Lower leg skin (tissue), 4 donors: Measurements from ENCODE around the gene SFSWAP. TPM values are rescaled to one million over a fixed set of nuclear protein-coding genes. Genes with fewer than 3 reads are reported as not detected.

Experiments
- DNase-seq, 2 donors: peaks; one replicate each; pipeline ENCODE4 v3.0.0-alpha.2; 2019; ENCODE audit warnings: low spot score in 2 of 2
- H3K4me3 ChIP-seq: fragments of 200-600 bp; sonication (generic); 2 replicates; pipeline ENCODE4 v1.5.1; 2017; ENCODE audit warnings: mild to moderate bottlenecking, low read depth; ENCODE audit not compliant: poor library complexity, severe bottlenecking
- POLR2A ChIP-seq, 2 donors: fragments of 450-650 bp; IDR thresholded peaks; one replicate each; pipeline ENCODE4 v1.6.1; 2016 to 2017; ENCODE audit warnings: antibody characterized with exemption in 2 of 2, mild to moderate bottlenecking in 1 of 2, moderate library complexity in 1 of 2
- WGBS, 2 donors: methylation state at CpG; one replicate each; pipeline ENCODE4 v1.1.5; 2018; 5-methylcytosine and 5-hydroxymethylcytosine counted together
- intact Hi-C: fragments of 100-400 bp; cut with DNase I; formaldehyde crosslinking; loops from one replicate; pipeline ENCODE4 v1.15.0; 2023; ENCODE audit warnings: low total_unique reads
- total RNA-seq, 4 donors: library from RNA; depleted of rRNA; stranded (reverse); fragments of >200 nt; gene quantifications; one replicate each; pipeline ENCODE4 v1.1.0, GENCODE V29; 2016
- TF ChIP-seq, protein P1 (sequence below), 3 donors: fragments of 450-650 bp; IDR thresholded peaks; one replicate each; pipeline ENCODE4 v1.5.1; 2016; ENCODE audit warnings: antibody characterized with exemption in 3 of 3, mild to moderate bottlenecking in 3 of 3, moderate library complexity in 2 of 3

The SFSWAP gene
- total RNA-seq, 4 donors from 2014 or later = 31.0 to 56.3 (median 38.5) TPM

DNA sequence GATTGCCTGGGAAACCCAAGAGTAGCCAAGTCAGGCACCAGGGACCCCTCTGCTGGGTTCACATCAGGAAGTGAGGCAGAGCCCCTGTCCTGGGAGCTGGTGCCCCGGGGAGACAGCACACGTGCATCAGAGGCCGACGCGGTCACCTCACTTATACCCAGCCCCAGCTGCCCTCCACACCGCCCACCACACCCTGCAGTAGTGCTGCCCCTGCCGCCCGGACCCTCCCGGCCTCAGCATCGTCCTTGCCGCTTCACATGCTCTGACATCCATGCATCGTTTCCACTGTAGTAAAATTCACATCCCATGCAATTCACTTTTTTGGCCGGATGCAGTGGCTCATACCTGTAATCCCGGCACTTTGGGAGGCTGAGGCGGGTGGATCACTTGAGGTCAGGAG is 131.3 kb downstream of the SFSWAP start:
- 90 to 93% methylated on average over 15 of the region's 15 CpGs for WGBS, 2 donors
- DNase-seq = no peak
- intact Hi-C loops = no loop called here
- H3K4me3 ChIP-seq = no peak overlapping the region
- TF ChIP-seq POLR2A (IDR thresholded peaks at IDR 0.05) = no peak
- TF ChIP-seq, protein P1, sequence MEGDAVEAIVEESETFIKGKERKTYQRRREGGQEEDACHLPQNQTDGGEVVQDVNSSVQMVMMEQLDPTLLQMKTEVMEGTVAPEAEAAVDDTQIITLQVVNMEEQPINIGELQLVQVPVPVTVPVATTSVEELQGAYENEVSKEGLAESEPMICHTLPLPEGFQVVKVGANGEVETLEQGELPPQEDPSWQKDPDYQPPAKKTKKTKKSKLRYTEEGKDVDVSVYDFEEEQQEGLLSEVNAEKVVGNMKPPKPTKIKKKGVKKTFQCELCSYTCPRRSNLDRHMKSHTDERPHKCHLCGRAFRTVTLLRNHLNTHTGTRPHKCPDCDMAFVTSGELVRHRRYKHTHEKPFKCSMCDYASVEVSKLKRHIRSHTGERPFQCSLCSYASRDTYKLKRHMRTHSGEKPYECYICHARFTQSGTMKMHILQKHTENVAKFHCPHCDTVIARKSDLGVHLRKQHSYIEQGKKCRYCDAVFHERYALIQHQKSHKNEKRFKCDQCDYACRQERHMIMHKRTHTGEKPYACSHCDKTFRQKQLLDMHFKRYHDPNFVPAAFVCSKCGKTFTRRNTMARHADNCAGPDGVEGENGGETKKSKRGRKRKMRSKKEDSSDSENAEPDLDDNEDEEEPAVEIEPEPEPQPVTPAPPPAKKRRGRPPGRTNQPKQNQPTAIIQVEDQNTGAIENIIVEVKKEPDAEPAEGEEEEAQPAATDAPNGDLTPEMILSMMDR (IDR thresholded peaks at IDR 0.05) = no peak

DNA sequence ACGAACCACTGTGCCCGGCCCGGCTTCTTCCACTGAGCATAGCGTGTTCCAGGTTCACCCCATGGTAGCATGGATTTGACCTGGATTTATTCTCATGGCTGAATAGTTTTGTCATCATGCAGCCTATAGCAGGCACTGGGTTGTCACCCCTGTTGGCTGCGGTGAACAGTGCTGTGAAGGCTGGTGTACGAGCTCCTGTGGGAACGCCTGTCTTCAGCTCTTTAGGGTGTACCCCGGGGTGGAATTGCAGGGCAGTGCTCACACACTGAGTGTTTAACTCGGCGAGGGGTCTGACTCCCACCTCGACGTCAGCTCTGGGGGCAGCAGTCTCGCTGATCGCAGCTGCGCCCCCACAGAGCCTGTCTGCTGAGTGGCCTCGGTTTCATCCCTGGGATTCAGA is 132.6 kb downstream of the SFSWAP start:
- DNase-seq = no peak
- 93% methylated on average over 16 of the region's 16 CpGs for WGBS, 2 donors
- intact Hi-C loops = no loop called here
- TF ChIP-seq POLR2A (IDR thresholded peaks at IDR 0.05) = no peak
- TF ChIP-seq, protein P1 (IDR thresholded peaks at IDR 0.05) = no peak
- H3K4me3 ChIP-seq = no peak overlapping the region

DNA sequence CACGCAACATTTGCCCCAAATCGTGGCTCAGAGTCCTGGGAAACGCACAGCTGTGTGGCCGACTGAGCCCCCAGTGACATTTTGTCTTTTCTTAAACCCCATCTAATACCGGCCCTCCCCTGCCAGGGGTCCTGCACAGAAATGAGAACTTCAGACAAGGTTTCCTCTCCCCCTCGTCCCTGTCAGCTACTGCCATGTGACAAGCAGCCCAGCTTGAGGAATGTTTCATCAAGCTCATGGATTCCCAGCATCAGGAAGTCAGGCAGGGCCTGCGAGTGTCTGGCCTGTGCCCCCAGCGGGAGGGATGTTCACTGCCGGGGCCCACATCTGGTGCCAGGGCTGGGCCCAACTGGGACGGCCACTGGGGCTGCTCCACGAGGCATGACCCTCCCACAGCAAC is 133.2 kb downstream of the SFSWAP start:
- WGBS, 2 donors = 81 to 89% methylated on average over 11 of the region's 11 CpGs
- TF ChIP-seq POLR2A (IDR thresholded peaks at IDR 0.05) = no peak
- TF ChIP-seq, protein P1 (IDR thresholded peaks at IDR 0.05) = no peak
- intact Hi-C loops = no loop called here
- no peak overlapping the region for H3K4me3 ChIP-seq
- no peak for DNase-seq

DNA sequence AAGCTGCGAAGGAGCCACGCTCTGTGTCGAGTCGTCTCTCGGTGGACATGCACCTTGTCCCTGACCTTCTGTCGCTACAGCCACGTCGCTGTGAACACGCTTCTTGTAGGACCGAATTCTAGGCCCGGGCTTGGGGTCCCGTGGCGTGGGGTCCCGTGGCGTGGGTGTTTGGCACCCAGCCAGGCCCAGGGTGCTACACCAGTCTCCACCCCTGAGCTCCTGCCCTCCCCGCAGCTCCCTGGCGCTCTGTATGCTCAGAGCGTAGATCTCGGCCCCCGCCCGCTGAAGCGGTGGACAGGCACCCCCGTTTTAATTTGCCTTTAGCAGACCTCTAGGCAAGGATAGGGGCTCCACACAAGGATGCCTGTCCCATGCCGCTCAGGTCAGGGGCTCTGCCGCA is 133.8 kb downstream of the SFSWAP start:
- TF ChIP-seq, protein P1 (IDR thresholded peaks at IDR 0.05) = no peak
- TF ChIP-seq POLR2A (IDR thresholded peaks at IDR 0.05) = no peak
- 93% methylated on average over 25 of the region's 25 CpGs for WGBS, 2 donors
- no peak overlapping the region for H3K4me3 ChIP-seq
- no peak for DNase-seq
- intact Hi-C loops = no loop called here

DNA sequence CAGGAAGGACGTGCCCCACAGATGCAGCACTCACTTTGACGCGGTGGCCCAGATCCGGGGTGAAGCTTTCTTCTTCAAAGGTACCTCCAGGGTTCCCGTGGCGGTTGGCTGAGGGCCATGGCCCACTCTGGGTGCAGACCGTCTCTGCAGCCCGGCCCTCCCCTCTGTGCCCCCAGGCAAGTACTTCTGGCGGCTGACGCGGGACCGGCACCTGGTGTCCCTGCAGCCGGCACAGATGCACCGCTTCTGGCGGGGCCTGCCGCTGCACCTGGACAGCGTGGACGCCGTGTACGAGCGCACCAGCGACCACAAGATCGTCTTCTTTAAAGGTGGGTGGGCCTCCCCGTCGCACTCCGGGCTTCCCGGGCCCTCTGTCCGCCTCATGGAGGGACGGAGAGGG is 134.2 kb downstream of the SFSWAP start:
- 72 to 91% methylated on average over 14 to 29 of the region's 29 CpGs for WGBS, 2 donors
- intact Hi-C loops = no loop called here
- TF ChIP-seq, protein P1 (IDR thresholded peaks at IDR 0.05) = no peak
- no peak for TF ChIP-seq POLR2A (IDR thresholded peaks at IDR 0.05)
- DNase-seq = no peak
- no peak overlapping the region for H3K4me3 ChIP-seq

DNA sequence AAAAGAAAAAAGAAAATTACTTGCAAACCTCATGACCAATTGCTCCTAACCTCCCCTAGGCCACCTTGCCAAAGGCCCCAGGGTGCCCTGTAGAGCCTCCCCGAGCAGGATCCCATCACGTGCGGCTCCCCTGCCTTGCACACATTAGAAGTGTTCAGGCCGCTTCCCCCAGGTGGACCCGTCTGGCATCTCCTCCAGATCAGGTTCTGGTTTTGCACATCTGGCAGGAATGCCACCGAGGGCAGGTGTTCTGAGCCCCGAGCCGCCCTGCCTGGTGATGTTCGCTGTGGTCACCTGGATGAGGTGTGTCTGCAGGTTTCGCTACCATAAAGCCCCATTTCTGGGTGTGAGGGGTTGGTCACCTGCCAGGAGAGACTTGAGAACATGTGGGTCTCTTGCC is 136.6 kb downstream of the SFSWAP start:
- TF ChIP-seq, protein P1 (IDR thresholded peaks at IDR 0.05) = no peak
- TF ChIP-seq POLR2A (IDR thresholded peaks at IDR 0.05) = no peak
- 80 to 90% methylated on average over 10 of the region's 10 CpGs for WGBS, 2 donors
- H3K4me3 ChIP-seq = no peak overlapping the region
- DNase-seq = no peak
- intact Hi-C loops = no loop called here
